ENCODE data around the gene POLG2.
"Not testable (repeated sequence)": the region's sequence is repeated elsewhere in the genome, so short reads cannot be mapped to it uniquely, and the experiment has no call there.

The POLG2 gene

GRCh38 chr17:64506576-64507412 is 9.9 kb upstream of the POLG2 start, which contains the start of gene CEP95:
Gene CEP95 (plus strand): TSS chr17:64506977. CDS start chr17:64507098, 121 bp downstream.
- peak; percentile 94 for DNase-seq
- in situ Hi-C loops (cut with MboI; ENCODE audit: low pct_unique_long_range_greater_than_20kb, low sequenced_read_pairs) = loop anchor here (10.0 kb wide), 1 partner anchor 182 kb away; no protein-coding TSS in a partner anchor

- peak; percentile 97 for DNase-seq
- in situ Hi-C loops (cut with MboI; ENCODE audit: low pct_unique_long_range_greater_than_20kb, low sequenced_read_pairs) = loop anchor here (10.0 kb wide), 1 partner anchor 181 kb away; no protein-coding TSS in a partner anchor
These were observed 9.3 kb upstream of the POLG2 start, which contains the start of gene DDX5 for GRCh38 chr17:64506201-64506575. Gene DDX5 (minus strand): TSS chr17:64506289. CDS start chr17:64506119, 170 bp downstream.

GRCh38 chr17:64505340-64506200 is 8.7 kb upstream of the POLG2 start:
- DNase-seq = peak; percentile 92
- in situ Hi-C loops (cut with MboI; ENCODE audit: low pct_unique_long_range_greater_than_20kb, low sequenced_read_pairs) = loop anchor here (10.0 kb wide), 1 partner anchor 181 kb away; no protein-coding TSS in a partner anchor

- in situ Hi-C loops (cut with MboI; ENCODE audit: low pct_unique_long_range_greater_than_20kb, low sequenced_read_pairs) = loop anchor here (10.0 kb wide), 1 partner anchor 180 kb away; no protein-coding TSS in a partner anchor
- DNase-seq = no peak
These were observed 8.0 kb upstream of the POLG2 start for GRCh38 chr17:64504769-64505339.

GRCh38 chr17:64503821-64504768 is 7.2 kb upstream of the POLG2 start:
- in situ Hi-C loops (cut with MboI; ENCODE audit: low pct_unique_long_range_greater_than_20kb, low sequenced_read_pairs) = loop anchor here (10.0 kb wide), 1 partner anchor 179 kb away; no protein-coding TSS in a partner anchor
- DNase-seq = no peak

GRCh38 chr17:64503341-64503740 is 6.5 kb upstream of the POLG2 start:
- in situ Hi-C loops (cut with MboI; ENCODE audit: low pct_unique_long_range_greater_than_20kb, low sequenced_read_pairs) = loop anchor here (10.0 kb wide), 1 partner anchor 179 kb away; no protein-coding TSS in a partner anchor

GRCh38 chr17:64502809-64503208 is 6.0 kb upstream of the POLG2 start:
- in situ Hi-C loops (cut with MboI; ENCODE audit: low pct_unique_long_range_greater_than_20kb, low sequenced_read_pairs) = loop anchor here (10.0 kb wide), 1 partner anchor 178 kb away; no protein-coding TSS in a partner anchor
- DNase-seq = no peak

More at GRCh38 chr17:64503341-64503740, 6.5 kb upstream of the POLG2 start:
- DNase-seq = no peak

- DNase-seq = no peak
- in situ Hi-C loops (cut with MboI; ENCODE audit: low pct_unique_long_range_greater_than_20kb, low sequenced_read_pairs) = loop anchor here (10.0 kb wide), 1 partner anchor 177 kb away; no protein-coding TSS in a partner anchor
These were observed 5.2 kb upstream of the POLG2 start for GRCh38 chr17:64502021-64502420.

GRCh38 chr17:64500862-64501765 is 4.3 kb upstream of the POLG2 start:
- in situ Hi-C loops (cut with MboI; ENCODE audit: low pct_unique_long_range_greater_than_20kb, low sequenced_read_pairs) = loop anchor here (10.0 kb wide), 1 partner anchor 176 kb away; no protein-coding TSS in a partner anchor
- no peak for DNase-seq

- DNase-seq = no peak
- in situ Hi-C loops (cut with MboI; ENCODE audit: low pct_unique_long_range_greater_than_20kb, low sequenced_read_pairs) = loop anchor here (10.0 kb wide), 1 partner anchor 176 kb away; no protein-coding TSS in a partner anchor
These were observed 3.6 kb upstream of the POLG2 start for GRCh38 chr17:64500487-64500859.

- in situ Hi-C loops (cut with MboI; ENCODE audit: low pct_unique_long_range_greater_than_20kb, low sequenced_read_pairs) = loop anchor here (10.0 kb wide), 2 partner anchors 75 to 175 kb away; no protein-coding TSS in a partner anchor
- DNase-seq = no peak
These were observed 3.1 kb upstream of the POLG2 start for GRCh38 chr17:64499805-64500486.

- in situ Hi-C loops (cut with MboI; ENCODE audit: low pct_unique_long_range_greater_than_20kb, low sequenced_read_pairs) = loop anchor here (10.0 kb wide), 1 partner anchor 74 kb away; no protein-coding TSS in a partner anchor
- no peak for DNase-seq
These were observed 1.7 kb upstream of the POLG2 start for GRCh38 chr17:64498308-64499203.

GRCh38 chr17:64497565-64498035 is 746 bp upstream of the POLG2 start:
- DNase-seq = no peak
- in situ Hi-C loops (cut with MboI; ENCODE audit: low pct_unique_long_range_greater_than_20kb, low sequenced_read_pairs) = loop anchor here (10.0 kb wide), 1 partner anchor 73 kb away; no protein-coding TSS in a partner anchor

GRCh38 chr17:64496348-64496785 is 487 bp downstream of the POLG2 start:
- DNase-seq = no peak
- in situ Hi-C loops (cut with MboI; ENCODE audit: low pct_unique_long_range_greater_than_20kb, low sequenced_read_pairs) = loop anchor here (10.0 kb wide), 1 partner anchor 72 kb away; no protein-coding TSS in a partner anchor

GRCh38 chr17:64495300-64495699 is 1.6 kb downstream of the POLG2 start:
- in situ Hi-C loops (cut with MboI; ENCODE audit: low pct_unique_long_range_greater_than_20kb, low sequenced_read_pairs) = loop anchor here (10.0 kb wide), 1 partner anchor 70 kb away; no protein-coding TSS in a partner anchor
- DNase-seq = not testable (repeated sequence)

All from KBM-7 (cell line).